GM21723 (cell line): ENCODE results near the gene OR6V1.

ENCODE experiments used
- ATAC-seq: cut with Tn5 transposase; IDR thresholded peaks from one replicate; pipeline ENCODE4 v1.9.1; 2021; ENCODE audit warnings: mild to moderate bottlenecking, moderate library complexity; ENCODE audit not compliant: unreplicated experiment

Gene OR6V1, protein sequence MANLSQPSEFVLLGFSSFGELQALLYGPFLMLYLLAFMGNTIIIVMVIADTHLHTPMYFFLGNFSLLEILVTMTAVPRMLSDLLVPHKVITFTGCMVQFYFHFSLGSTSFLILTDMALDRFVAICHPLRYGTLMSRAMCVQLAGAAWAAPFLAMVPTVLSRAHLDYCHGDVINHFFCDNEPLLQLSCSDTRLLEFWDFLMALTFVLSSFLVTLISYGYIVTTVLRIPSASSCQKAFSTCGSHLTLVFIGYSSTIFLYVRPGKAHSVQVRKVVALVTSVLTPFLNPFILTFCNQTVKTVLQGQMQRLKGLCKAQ

DNA sequence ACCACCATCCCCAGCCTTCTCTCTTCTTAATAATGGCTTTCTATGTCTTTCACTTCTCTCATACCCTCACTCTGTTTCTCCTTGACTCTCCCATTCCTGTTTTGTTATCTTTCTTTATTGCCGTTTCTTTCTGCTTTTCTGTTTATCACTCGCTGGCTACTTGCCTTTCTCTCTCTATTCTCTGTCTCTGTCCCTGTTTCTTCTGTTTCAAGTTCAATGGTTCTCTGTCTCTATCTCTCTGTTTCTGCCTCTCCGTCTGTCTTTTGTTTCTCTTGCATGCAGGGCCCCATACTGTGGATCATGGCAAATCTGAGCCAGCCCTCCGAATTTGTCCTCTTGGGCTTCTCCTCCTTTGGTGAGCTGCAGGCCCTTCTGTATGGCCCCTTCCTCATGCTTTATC lies at the start of gene OR6V1:
OR6V1 (plus strand) TSS at position 301 of the 400 bp plus-strand sequence; CDS start at position 301, 0 bp downstream.
- no peak for ATAC-seq

DNA sequence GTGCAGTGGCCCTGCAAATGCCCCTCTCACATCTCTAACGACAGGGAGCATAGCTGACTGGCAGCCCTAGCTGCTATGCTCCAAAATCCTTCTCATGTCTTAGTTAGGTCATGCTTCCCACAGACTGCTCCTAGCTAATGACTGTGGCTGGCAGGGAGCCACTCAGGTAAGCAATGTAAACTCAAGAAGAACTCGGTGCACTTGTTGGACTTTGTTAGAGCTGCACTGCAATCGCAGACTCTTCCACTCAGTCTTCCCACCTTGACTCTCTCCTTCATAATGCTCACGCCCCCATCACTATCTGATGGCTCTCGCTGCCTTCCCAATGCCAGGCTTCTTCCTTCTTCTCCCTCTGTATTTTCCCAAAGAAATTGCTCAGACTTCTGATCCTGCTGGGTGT lies 49.2 kb upstream of the OR6V1 start:
- ATAC-seq: peak; percentile 4

DNA sequence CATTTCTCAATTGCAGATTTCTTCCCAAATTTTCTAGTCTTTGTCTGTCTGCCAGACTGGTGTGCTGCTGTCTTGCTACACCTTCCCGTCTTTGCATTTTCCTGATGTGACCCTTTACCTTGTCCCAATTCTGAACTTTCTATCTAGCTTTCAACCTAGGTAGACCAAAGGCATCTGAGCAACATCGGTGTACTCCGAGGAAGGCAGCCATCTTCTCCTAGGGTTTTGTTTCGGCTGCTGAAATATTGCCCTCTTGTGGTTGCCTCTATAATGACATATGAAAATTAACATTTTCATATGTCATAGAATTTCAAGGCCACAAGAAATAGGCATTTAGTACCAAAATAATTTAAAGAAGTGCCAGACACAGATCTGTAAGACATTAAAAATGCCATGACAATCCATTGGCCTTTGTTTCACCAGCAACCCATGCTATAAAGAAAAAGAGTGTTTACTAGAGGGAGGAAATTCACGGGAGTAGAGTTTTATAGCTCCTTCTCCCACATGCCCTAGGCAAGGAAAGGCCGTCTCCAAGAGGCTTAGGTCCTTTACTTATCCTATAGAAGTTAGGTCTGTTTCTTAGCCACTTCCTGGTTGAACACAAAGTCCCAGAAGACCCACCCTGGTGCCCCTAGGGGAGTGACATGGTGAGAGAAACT lies 48.6 kb upstream of the OR6V1 start:
- ATAC-seq: peak; percentile 60

DNA sequence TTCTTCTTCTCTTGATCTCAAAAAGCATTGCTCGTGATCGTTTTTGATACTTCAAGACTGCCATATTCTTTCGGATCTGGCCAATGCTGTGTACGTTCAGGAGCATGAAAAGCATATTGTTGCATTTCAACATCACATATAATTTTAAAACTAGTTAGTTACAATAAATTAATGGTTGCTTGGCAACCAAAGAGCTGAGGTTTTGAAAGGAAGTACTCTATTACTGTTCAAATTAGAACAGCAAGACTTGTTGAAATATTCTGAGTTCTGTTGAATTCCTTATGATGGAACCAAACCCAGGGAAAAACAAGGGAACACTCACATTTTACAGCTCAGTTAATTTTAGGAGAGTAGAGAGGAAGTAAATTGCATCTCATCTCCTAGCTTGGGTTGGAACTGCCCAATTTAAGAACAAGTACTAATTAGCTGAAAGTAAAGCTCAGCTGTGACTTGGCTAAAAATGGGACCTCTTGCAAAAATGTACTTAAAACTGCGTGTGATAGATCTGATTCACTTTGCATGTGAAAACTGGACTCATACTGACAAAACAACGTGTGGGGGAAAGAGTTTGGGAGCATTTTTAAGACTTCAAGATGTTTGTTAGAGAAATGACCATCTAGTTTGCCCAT lies 46.4 kb upstream of the OR6V1 start:
- no peak for ATAC-seq

DNA sequence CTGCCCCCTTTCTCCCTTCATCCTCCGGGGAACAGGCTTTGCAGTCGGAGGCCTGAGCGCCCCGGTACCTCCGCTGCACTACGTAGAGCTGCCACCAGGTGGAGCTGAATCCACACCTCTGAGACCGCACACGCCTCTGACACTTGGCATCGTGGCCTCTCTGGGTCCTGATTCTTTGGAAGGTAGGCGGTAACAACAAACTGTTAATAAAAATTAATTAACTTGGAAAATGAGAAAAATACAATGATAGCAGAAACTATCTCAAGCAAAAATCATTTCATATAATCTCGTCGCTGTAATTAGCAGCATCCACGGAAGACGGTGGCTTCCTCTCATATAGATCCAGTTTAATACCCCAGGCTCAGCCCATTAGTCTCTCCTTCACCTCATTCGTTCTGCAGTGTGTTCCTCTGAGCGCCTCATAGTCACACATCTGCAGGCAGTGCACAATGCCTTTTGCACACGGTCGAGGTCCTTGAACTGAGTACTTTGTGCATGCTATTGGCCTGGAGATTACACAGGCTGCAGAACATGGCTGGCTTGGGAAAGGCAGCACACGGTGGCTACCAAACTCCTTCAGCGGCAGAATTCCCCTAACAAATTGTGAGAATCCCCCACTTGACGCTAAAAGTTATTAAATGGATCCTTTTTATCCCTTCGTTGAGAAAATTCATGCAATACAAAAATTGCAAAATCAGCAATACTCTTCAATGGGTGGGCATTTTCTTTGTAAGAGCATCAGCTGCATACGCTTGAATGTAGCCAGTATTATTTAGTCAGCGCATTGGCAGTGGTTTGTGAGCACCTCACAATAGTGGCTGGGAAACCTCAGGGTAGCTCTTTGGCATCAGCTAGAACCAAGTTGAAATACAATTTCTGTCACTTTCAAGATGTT lies 43.9 kb upstream of the OR6V1 start:
- ATAC-seq: peak; percentile 88

DNA sequence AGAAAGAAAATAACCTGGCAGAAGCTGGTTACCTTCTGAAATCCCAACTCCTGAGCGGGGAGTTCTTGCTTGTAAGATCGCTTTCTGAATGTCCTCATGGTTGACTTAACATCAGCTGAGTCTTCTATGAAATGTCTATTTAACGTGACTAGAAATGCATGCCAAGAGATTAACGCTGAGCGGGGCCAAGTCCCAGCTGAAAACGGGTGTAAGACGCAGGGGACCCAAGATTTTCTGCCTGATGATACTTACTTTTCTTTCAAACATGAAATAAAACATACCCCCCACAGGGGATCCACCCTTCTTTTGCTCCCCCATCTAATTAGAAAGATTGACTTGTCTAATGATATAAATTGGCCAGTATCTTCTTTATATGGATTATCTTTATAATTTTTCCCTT lies 40.1 kb upstream of the OR6V1 start:
- ATAC-seq: no peak

DNA sequence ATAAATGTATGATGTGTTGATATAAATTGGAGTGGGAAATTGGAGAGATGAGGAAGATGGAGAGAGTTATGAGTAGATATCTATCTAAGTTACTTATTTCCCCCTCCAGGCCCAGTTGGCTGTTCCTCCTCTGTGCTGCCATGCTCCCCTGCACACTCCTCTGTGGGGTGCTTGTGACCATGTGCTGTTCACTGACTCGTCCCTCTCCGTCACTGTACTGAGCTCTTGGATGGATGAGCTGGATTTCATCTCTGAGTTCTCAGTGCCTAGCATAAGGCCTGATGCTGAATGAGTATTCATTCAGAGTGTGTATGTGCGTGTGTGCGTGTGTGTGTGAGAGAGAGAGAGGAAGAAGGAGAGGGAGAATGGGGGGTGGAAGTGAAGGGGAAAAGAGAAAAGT lies 39.7 kb upstream of the OR6V1 start:
- ATAC-seq: no peak

DNA sequence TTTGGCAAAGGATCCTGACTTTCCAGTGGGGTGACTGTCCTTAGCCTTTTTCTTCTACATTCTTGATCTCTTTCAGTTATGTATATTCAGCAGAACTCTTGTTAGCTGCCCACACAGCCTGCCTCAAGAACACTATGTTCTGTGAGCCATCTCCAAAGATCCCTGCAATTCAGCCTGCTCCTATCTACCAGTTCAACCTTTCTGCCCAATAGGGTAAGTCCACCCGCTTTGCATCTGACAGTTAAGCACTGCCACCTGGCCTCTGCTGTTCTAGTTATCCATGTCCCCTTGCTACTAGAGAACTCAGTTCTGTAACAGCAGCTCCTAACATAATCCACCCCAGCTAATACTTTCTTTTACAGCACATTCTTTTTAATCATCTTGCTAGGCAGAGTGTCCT lies 38.7 kb upstream of the OR6V1 start:
- no peak for ATAC-seq

DNA sequence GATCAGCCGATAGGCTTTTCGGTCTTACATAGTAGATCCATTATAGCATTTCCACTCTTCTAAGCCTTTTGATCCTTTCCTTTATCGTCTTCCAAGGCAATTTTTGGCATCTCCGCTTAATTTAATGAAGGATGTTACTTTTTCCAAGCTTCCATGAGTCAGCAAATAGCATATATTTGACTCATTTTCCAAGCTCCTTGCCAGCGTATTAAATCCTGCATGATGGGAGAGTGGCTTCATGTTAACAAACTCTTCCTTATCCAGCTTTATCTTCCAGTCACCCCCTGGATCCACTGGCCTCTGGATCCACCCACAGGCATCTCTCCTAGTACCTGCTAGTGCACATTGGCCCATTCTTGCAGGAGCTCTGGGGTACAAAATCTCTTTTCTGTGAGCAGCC lies 38.2 kb upstream of the OR6V1 start:
- ATAC-seq: no peak

DNA sequence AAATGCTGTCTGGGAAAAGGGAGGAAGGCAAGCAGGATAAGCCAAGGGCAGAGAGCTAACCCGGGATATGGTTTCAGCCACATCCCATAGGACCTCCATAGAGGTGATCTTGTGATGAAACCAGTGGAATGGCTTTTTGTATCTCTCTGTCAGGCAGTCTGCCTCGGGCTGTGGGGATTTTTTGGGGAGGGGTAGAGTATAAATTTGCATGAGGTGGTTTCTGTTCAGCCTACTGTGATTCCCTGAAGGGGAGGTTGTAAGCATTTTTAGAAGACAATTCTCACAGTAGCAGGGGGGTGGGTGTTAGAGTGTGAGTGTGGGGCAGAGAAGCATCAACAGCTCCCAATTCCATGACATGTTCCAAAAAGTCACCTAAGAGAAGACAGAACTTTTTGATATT lies 37.1 kb upstream of the OR6V1 start:
- peak; percentile 95 for ATAC-seq

DNA sequence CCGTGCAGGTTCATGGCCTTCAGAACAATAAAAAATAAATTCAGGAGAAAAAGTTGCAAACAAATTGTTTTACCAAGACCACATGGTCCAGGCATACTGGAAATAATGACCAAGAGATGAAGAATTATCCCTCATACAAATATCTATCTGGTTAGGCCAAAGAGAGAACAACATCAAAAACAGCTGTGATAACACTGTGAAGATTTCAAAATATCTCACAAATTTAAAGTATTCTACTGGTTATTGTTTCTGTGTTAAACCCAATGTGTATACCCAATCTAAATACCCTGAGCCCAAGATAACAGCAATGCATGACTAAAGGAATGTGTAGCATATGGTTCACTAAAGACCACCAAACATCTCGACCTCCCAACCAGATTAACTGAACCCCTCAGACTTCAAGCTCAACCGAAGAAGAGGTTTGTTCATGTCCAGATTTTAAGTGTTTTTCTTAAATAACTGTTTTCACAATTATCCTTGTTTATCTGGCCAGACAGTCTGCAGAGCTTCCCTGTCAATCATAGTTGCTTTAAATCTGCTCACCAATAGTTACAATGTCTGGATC lies 36.1 kb upstream of the OR6V1 start:
- no peak for ATAC-seq

DNA sequence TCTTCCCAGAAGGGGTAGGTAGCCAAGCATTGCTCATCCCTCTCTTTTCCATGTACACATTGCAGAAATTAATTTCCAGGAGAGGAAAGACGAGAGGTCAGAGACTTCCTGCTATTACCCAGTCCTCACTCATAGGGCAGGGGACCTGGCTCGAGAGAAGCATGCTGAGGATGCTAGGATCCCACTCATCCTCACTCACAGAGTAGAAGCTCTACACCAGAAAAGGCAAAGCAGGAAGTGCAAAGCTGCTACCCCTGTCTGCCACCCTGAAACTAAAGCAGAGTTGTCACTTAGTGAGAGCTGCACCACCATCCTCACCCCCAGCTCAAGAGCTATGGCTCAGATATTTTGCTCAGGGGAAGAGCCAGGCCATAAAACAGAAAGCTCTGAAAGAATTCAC lies 35.1 kb upstream of the OR6V1 start:
- ATAC-seq: no peak

DNA sequence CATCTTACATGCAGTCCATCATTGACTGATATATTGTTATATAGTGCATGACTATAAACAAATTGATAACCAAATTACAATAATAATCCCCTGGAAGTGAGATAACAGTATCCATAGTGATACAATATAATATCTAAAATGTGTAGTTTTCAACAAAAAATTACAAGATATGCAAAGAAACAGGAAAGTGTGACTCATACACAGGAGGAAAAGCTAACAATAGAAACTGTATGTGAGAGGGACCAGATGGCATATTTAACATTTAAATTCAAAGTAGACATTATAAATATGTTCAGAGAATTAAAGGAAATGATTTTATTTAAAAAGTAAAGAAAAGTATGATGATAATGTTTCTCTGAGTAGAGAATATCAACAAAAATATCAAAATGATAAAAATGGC lies 33.2 kb upstream of the OR6V1 start:
- no peak for ATAC-seq

DNA sequence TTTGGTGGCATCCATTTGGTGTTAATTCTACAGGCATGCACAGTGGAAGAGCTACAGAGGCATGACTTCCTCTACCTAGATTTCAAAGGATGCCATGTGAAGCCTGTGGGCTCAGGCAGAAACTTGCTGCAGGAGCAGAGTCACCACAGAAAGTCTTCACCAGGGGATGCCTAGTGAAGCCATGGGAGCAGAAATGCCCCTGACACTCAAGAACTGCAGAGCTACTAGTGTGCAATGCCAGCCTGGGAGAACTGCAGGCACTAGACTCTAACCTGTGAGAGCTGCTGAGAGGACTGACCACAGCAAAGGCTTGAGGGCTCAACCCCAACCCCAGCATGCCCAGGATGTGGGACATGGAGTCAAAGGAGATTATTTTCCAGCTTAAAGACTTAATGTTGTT lies 29.1 kb upstream of the OR6V1 start:
- ATAC-seq: no peak

DNA sequence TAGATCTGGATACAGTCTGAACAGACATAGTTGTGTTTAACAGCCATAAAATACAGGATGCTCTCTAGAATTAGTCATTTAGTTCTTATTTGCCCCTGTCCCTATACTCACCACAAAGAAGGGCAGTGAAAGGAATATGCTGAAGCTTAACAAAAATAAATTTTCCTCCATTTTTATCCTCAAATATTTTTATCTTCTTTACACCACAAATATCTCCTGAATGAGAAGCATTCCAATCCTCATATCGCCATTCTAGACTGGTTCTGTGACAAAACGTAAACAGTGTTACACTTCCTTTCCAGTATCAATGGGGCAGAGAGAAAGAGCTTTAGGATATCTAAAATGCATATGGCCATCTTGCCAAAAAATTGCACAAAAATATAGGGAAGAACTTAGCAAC lies 26.8 kb upstream of the OR6V1 start:
- no peak for ATAC-seq

DNA sequence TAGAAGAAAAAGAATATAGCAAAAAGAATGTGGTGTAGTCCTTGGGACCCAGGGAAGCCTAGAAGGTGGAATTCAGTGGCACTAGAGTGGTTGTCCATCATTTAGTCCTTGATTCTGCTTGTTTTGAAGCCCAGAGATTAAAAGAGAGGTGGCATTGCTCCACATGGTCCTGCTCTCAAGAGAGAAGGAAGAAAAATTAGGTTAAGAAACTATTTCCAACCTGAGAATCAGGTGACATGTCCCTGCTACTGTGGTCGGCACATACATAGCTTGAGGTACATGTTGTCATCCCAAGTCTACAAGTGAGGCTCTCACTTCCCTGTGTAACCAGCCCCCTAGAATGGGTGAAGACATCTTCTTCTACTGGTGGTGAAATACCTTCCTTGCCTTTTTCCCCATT lies 25.1 kb upstream of the OR6V1 start, which contains the start of gene OR9A2:
OR9A2 (minus strand) TSS at position 101 of the 400 bp plus-strand sequence; CDS start at position 101, 0 bp downstream.
- no peak for ATAC-seq

DNA sequence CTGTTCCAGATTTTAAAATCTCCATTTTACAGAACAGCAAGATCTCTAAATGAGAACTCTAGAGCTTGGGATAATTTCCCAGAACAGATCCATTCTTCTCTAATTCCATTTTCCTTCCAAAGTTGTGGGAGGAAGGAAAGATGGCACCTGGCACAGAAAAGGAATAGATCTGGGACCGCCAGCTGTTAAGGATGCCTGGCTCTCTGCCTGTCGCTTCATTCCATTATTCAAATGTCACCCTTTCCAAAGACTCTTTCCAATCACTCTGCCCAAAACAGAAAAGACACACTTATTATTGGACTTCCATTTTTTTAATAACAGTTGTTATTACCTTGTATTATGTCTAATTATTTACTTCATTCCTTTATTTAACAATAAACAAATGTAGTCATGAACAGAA lies 24.5 kb upstream of the OR6V1 start:
- ATAC-seq: no peak

DNA sequence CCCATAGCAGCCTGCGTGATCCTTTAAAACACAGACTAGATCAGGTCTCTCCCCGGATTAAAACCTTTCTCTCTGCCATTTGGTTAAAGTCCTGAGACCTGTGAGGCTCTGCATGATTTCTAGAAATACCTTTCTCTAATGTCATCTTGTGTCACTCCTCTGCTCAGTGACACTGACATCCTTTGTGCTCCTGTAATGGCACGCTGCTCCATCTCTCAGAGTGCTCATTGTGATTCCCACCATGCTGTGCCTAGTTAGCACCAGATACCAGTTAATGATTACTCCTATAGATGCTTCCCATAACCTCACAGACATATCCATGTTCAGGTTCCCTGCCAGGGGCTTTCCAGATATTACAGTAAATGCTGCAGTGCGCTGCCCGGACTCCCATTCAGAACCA lies 13.5 kb upstream of the OR6V1 start:
- ATAC-seq: no peak

DNA sequence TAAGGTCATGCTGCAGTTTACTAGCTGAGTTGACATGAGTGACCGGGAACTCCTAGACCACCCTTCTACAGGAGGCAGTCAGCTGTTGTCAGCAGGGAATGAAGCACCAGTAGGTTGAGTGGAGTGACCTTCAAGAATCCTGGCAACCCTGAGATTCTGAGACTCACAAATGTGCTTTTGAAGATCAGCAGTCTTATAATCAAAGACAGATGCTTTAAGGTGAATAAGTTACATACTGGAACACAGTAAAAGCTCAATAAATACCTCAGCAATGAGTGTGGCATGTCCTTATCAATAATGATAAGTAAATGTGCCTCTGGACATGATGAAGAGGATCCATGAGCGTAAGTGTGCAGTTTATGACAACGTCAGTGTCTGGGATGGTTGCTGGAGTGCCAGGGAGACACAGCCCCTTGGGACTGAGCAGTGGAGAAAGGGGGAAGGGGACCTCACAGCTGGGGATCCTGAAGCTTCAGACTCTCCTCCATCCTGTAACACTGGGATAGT lies 11.9 kb upstream of the OR6V1 start:
- ATAC-seq: no peak

DNA sequence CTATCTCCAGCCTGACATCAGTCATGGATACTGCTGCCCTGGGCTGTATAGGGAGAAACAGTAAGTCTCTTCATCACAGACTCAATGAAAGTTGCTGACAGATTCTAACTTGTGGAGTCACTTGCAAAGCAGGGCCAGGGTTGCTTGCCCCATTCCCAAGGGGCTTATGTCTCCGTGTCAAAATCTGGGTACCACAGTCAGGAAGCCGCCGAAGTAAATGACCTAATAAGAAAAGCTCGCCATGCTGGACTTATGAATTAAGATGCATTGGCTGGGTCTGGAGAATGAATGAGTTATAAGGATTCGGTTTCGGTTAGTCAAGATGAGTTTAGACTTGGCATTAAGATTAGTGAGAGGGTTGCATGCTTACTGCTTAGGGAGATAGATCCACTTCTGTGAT lies 10.8 kb upstream of the OR6V1 start:
- ATAC-seq: no peak
